ENCODE results near the gene JADE3.

Gene JADE3

DNA sequence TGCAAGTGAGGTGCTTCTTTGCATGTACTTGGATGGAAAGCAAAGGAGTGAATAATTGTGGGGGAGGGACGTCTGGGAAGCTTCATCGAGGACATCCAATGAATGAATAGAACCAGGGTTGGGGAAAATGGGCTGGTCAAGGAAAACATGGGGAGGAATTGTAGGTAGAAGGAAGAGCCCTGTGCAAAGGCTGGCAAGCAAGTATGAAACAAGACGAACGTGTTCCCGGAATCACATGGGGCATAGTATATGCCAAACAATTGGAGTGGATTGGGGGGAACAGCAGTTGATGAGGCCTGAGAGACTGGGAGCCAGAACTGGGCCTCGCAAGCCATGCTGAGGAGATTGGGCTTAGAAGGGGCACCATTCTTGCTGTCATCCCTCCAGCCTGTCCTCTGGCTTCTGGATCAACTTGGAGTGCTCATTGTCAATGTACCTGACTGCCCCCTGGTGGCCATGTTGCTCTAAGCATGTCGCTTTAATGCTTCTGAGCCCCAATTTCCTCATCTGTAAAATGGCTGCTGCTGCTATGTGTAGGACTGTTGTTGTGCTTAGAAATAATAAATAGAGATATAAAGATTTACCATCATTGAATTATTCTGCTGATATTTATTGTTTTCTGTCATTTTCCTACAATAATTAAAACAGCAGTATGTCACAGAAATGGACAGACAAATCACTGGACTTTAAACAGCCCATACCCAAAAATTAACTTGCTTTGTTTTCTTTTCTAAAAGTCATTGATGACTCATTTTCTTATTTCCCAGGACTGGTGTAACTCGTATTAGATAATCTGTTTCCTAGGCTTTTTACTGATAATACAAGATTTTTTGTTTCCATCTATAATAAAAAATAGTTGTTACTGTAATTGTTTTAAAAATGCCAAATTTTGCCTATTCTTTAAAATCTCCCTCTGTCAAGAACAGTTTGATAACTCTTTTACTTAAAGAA is 66.4 kb downstream of the JADE3 start:
- H3K27ac ChIP-seq: no peak overlapping the region
- TF ChIP-seq, protein P1, sequence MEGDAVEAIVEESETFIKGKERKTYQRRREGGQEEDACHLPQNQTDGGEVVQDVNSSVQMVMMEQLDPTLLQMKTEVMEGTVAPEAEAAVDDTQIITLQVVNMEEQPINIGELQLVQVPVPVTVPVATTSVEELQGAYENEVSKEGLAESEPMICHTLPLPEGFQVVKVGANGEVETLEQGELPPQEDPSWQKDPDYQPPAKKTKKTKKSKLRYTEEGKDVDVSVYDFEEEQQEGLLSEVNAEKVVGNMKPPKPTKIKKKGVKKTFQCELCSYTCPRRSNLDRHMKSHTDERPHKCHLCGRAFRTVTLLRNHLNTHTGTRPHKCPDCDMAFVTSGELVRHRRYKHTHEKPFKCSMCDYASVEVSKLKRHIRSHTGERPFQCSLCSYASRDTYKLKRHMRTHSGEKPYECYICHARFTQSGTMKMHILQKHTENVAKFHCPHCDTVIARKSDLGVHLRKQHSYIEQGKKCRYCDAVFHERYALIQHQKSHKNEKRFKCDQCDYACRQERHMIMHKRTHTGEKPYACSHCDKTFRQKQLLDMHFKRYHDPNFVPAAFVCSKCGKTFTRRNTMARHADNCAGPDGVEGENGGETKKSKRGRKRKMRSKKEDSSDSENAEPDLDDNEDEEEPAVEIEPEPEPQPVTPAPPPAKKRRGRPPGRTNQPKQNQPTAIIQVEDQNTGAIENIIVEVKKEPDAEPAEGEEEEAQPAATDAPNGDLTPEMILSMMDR (IDR thresholded peaks at IDR 0.05): peak; percentile 73
- TF ChIP-seq ZFX (IDR thresholded peaks at IDR 0.05; ENCODE audit: borderline replicate concordance): no peak

DNA sequence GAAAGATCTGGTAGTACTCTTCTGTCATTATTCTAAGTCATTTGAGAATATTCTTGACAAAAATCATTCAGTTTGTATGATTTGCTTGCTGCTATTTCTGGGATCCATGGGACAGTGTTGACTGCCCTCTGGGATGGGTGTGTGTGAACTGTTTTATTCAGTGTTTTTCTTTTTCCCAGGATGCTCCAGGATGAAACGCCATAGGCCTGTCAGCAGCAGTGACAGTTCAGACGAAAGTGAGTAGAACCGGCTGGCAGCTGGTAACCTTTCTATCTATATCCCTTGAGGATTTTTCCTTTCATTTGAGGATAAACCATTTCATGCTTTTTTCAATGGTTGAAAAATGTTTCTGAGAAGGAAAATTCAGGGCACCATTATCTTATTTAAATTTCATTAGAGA is 72.5 kb downstream of the JADE3 start:
- no peak overlapping the region for H3K27ac ChIP-seq
- TF ChIP-seq, protein P1 (IDR thresholded peaks at IDR 0.05): no peak
- TF ChIP-seq ZFX (IDR thresholded peaks at IDR 0.05; ENCODE audit: borderline replicate concordance): no peak

DNA sequence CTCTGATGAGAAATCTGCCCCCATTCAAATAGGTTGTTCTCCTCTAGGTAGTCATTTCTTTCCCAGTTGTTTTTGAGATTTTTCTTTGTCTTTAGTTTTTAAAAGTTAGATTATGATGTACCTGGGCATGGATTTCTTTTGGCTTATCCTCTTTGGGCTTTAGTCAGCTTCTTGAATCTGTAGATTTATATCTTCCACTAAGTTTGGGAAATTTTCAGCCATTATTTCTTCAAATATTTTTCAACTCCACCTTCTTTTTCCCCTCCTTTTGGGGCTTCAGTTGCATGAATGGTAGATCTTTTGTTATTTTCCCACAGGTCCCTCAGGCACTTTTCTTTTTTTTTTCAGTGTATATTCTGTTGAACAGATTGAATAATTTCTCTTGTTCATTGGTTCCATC is 77.3 kb downstream of the JADE3 start:
- no peak overlapping the region for H3K27ac ChIP-seq
- TF ChIP-seq, protein P1 (IDR thresholded peaks at IDR 0.05): no peak
- no peak for TF ChIP-seq ZFX (IDR thresholded peaks at IDR 0.05; ENCODE audit: borderline replicate concordance)

DNA sequence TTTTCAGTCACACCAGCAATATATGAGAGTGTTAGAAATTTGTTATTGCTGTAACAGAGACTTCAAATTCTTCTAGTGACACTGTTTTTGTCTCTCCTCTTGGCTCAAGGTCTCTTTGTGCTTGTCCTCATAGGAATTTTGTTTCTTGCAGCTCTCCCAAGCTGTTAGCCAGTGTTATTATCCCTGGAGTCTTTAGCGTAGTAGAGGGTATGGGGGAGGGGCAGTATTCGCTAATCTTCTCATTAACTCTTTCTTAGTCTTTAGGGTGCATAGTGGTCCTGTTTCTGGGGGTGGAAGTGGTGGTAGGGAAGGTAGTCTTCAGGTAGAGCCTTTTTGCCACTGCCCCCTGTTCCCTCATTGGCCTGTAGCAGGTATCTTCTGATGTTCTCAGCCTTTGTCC is 79.4 kb downstream of the JADE3 start:
- no peak overlapping the region for H3K27ac ChIP-seq
- TF ChIP-seq ZFX (IDR thresholded peaks at IDR 0.05; ENCODE audit: borderline replicate concordance): no peak
- TF ChIP-seq, protein P1 (IDR thresholded peaks at IDR 0.05): no peak

DNA sequence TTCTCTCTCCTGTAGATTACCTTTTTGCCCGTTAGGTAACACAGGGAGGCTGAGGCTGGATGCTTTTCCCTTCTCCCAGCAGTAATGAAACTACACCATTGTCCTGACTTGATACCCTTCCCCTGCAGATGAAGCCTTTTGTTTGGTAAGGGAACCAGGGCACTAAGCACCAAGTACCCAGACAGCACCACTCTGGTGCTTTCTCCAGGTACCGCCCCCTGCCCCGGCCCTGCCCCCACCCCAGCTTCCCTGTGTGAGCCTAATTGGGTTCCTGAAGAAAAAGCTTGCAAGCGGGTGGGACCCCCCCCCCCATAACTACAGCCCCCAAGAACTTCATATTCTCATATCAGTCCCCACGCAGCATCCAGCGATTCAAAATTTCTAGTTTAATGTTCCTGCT is 79.8 kb downstream of the JADE3 start:
- no peak for TF ChIP-seq ZFX (IDR thresholded peaks at IDR 0.05; ENCODE audit: borderline replicate concordance)
- TF ChIP-seq, protein P1 (IDR thresholded peaks at IDR 0.05): no peak
- no peak overlapping the region for H3K27ac ChIP-seq

DNA sequence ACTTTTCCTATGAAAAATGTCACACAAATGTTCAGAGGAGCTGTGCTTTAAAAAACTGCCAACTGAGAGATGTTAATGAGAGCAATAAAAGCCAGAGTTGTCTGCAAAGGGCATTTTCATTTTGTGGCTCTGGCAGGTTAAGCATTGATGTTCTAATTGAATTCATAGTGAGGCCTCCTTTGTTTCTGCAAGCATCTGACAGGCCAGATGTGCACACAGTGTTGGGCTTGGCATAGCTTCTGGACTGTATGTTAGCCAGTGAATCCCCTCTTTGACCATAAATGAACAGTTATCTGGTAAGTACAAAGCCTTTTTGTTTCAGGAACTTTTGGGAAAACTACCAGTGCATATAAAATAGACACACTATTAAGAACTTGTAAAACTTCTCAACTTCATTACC is 81.9 kb downstream of the JADE3 start:
- TF ChIP-seq, protein P1 (IDR thresholded peaks at IDR 0.05): no peak
- no peak for TF ChIP-seq ZFX (IDR thresholded peaks at IDR 0.05; ENCODE audit: borderline replicate concordance)
- H3K27ac ChIP-seq: no peak overlapping the region

DNA sequence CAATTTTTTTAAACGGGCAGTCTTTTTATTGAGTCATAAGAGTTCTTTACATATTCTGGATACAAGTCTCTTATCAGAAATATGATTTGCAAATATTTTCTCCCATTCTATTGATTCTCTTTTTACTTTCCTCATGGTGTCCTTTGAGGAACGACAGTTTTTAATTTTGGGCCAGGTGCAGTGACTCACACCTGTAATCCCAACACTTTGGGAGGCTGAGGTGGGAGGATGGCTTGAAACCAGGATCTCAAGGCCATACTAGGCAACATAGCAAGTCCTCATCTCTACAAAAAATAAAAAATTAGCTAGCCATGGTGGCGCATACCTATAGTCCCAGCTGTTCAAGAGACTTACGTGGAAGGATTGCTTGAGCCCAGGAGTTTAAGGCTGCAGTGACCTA is 99.9 kb downstream of the JADE3 start:
- no peak overlapping the region for H3K27ac ChIP-seq

More for the DNA sequence above, 99.9 kb downstream of the JADE3 start:
- TF ChIP-seq, protein P1 (IDR thresholded peaks at IDR 0.05): no peak
- TF ChIP-seq ZFX (IDR thresholded peaks at IDR 0.05; ENCODE audit: borderline replicate concordance): no peak

All from 22Rv1 (cell line).